T-helper 17 cell (primary cell): ENCODE measurements around the gene ACP6. TPM values are rescaled to one million over a fixed set of nuclear protein-coding genes. Genes with fewer than 3 reads are reported as not detected.
A peak's percentile ranks its signal among the peaks of the same experiment; 100 is the strongest.

Experiments used
- ATAC-seq: fragments of 150-1000 bp; cut with Tn5 transposase; 2 replicates; pipeline ENCODE4 v1.10.0; 2021; ENCODE audit warnings: mild to moderate bottlenecking, moderate library complexity
- DNase-seq, 3 donors: peaks; one replicate each; pipeline versions ENCODE4 v3.0.0 to v3.0.0-alpha.2; 2020 to 2021
- H3K9me3 ChIP-seq: one replicate; pipeline ENCODE4 v1.7.0; 2013; ENCODE audit warnings: low read length, mild to moderate bottlenecking; ENCODE audit not compliant: control insufficient read depth, poor library complexity, severe bottlenecking
- H3K27ac Mint-ChIP-seq: one replicate; pipeline ENCODE4 v1.8.0; 2022; ENCODE audit warnings: mild to moderate bottlenecking, moderate library complexity, mixed read lengths
- H3K27me3 Mint-ChIP-seq: one replicate; pipeline ENCODE4 v1.8.0; 2022; ENCODE audit warnings: mixed read lengths
- H3K36me3 Mint-ChIP-seq: one replicate; pipeline ENCODE4 v1.8.0; 2022; ENCODE audit warnings: low read depth, mixed read lengths
- H3K4me1 Mint-ChIP-seq: one replicate; pipeline ENCODE4 v1.8.0; 2022; ENCODE audit warnings: mild to moderate bottlenecking, mixed read lengths
- H3K4me3 Mint-ChIP-seq: one replicate; pipeline ENCODE4 v1.8.0; 2022; ENCODE audit warnings: mild to moderate bottlenecking, moderate library complexity, mixed read lengths
- total RNA-seq, 4 donors: library from RNA in 2 of 4; stranded (reverse) in 2 of 4; gene quantifications; one replicate each; pipeline ENCODE4 v1.2.3 and lab custom pipeline; 2022 to 2026

Gene ACP6
- total RNA-seq, 2 donors from 2014 or later: 11.5 to 13.1 TPM

DNA sequence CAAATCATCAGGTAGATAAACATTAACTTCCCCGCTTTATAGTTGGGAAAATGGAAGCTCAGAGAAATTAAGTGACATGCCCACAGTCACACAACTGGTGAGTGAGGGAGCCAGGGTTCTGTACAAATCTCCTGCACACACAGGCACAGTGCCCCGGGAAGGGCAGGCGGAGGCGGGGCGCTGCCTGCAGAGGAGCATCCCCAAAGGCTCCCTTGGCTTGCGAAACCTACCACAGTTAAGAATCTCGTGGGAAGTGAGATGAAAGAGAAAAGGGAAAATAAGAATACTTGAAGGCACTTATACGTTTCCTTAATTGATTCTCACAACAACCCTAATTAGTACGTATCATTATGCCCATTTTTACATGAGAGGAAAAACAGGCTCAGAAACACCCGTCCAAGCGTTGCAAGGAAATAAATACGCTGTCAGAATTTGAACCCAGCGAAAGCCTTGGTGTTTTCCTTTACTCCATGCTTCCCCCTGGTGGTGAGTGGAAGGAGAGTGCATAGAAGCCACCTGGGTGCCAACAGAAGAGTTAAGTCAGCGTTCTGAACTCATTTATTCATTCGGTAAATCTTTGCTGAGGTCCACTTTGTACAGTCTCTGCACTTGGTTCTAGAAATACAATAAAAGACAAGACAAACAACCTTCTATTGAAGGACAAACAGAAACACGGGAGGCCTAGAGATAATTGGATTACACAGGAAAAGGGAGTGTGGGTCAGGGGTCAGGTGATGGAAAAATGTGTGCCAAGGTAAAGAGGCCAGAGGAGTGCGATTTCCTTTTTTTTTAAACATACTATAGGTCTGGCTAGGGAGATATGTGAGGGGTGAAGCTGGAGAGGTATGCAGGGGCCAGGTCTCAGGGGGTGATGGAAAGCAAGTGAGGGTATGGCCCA is 28.4 kb downstream of the ACP6 start:
- DNase-seq: peak in 1 of 3 donors; percentile 42
- Mint-ChIP-seq H3K4me1 (peaks cover 61% of the 10 kb centered on the region), H3K27ac (peak overlapping the region; percentile 91), H3K27me3 (no peaks in the 10 kb centered on the region), H3K4me3 (peak overlapping the region; percentile 41), H3K36me3 (peaks cover 14% of the 10 kb centered on the region)
- no peaks in the 10 kb centered on the region for H3K9me3 ChIP-seq
- peak; percentile 32 for ATAC-seq

GRCh38 chr1:147641291-147641690 is 29.0 kb downstream of the ACP6 start:
- Mint-ChIP-seq H3K4me1 (peaks cover 54% of the 10 kb centered on the region), H3K27ac (peak overlapping the region; percentile 91)

DNA sequence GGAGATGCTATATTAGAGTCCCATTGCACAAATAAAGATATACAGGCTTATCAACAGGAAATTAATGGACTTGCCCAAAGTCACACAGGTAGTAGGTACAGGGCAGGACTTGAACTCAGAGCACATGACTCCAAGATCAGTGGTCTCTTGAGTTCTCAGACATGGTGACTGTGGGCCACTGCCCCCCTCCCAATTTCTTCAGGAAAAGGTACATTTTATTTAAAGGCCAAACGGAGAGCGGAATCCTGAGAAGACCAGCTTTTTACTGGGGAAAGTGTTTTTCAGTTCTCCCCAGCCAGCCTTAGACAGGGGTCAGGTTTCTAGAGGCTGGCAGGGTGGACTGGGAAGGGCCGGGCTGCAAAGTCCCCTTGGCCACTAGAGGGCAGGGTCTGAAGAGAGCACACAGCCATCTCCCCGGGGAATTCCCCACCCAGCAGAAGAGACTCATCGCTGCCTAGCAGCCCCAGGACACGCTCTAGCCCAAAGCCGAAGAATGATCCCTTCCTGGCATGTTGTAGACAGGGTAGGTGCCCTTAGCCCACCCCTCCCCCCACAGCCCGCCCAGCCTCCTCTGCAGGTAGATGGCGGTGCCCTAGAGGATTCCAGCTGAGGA is 29.7 kb downstream of the ACP6 start:
- DNase-seq (peak; percentile 60 to 69 (median 66)), ATAC-seq (peak; percentile 100)
- H3K27me3 Mint-ChIP-seq: no peaks in the 10 kb centered on the region
- peaks cover 14% of the 10 kb centered on the region for H3K36me3 Mint-ChIP-seq
- peak overlapping the region; percentile 39 for H3K4me3 Mint-ChIP-seq
- H3K9me3 ChIP-seq: no peaks in the 10 kb centered on the region
- H3K4me1 Mint-ChIP-seq: peaks cover 54% of the 10 kb centered on the region
- H3K27ac Mint-ChIP-seq: peak overlapping the region; percentile 91

More at GRCh38 chr1:147641291-147641690, 29.0 kb downstream of the ACP6 start:
- DNase-seq (no peak), ATAC-seq (no peak)
- no peaks in the 10 kb centered on the region for H3K9me3 ChIP-seq
- peaks cover 14% of the 10 kb centered on the region for H3K36me3 Mint-ChIP-seq
- H3K4me3 Mint-ChIP-seq: peak overlapping the region; percentile 41
- H3K27me3 Mint-ChIP-seq: no peaks in the 10 kb centered on the region

DNA sequence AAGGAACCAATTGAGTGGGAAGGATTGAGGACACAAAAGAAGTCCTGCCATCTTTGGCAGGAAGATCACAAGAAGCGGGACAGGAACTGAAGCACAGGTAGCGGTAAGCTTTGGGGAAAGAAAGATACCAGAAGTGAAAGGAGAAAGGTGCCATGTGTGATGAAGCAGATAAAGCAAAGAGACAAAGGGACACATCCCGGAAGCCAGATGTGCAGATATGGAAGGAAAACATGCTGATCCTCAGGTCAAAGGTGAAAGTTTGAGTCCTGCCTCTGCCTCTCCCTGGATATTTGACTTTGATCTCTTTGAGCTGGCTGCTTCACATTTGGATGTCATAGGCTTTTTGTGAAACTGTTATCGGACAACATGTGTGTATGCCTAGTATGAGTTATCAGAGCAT is 34.0 kb downstream of the ACP6 start:
- Mint-ChIP-seq H3K36me3 (peaks cover 8% of the 10 kb centered on the region), H3K27ac (no peak overlapping the region), H3K4me1 (peaks cover 39% of the 10 kb centered on the region), H3K27me3 (no peaks in the 10 kb centered on the region), H3K4me3 (no peak overlapping the region)
- ATAC-seq (no peak), DNase-seq (no peak)
- no peaks in the 10 kb centered on the region for H3K9me3 ChIP-seq

- DNase-seq (no peak), ATAC-seq (no peak)
- H3K27ac Mint-ChIP-seq: no peak overlapping the region
- H3K27me3 Mint-ChIP-seq: no peaks in the 10 kb centered on the region
- no peak overlapping the region for H3K4me3 Mint-ChIP-seq
- peaks cover 39% of the 10 kb centered on the region for H3K4me1 Mint-ChIP-seq
- H3K36me3 Mint-ChIP-seq: peaks cover 8% of the 10 kb centered on the region
- H3K9me3 ChIP-seq: no peaks in the 10 kb centered on the region
These were observed 35.0 kb downstream of the ACP6 start for GRCh38 chr1:147635342-147635741.

DNA sequence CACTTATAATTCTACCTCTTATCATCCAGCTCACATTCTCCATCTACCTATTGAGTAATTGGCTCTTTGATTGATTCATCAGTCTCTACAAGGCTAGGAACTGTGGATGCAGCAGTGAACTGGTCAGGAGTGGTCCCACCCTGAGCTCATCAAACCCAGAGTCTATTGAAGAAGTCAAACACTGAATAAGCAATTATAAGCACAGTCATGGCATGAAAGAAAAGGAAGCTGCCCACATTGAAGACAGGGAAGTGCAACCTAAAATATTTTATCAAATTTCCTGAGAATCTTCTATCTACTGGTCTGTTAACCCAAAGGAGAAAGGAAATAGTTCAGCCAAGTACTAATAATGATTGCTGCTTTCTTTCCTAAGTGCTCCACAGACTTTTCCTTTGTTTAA is 35.7 kb downstream of the ACP6 start:
- no peak for ATAC-seq
- DNase-seq: no peak
- Mint-ChIP-seq H3K4me1 (peaks cover 40% of the 10 kb centered on the region), H3K27ac (no peak overlapping the region), H3K27me3 (no peaks in the 10 kb centered on the region), H3K4me3 (no peak overlapping the region), H3K36me3 (peaks cover 8% of the 10 kb centered on the region)
- no peaks in the 10 kb centered on the region for H3K9me3 ChIP-seq

DNA sequence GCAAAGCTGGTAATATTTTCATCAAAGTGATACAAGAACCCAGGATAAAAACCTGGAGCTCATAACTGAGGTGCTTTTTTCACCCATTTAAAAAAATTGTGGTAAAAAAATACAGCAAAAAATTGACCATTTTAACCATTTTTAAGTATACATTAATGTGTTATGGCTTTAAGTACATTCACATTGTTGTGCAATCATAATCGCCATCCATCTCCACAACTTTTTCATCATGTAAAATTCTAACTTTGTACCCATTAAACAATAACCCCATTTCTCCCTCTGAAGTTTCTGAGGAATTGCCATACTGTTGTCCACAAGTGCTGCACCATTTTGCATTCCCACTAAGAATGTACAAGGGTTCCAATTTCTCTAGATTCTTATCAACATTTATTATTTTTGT is 36.6 kb downstream of the ACP6 start:
- H3K4me3 Mint-ChIP-seq: no peak overlapping the region
- no peaks in the 10 kb centered on the region for H3K9me3 ChIP-seq
- no peak overlapping the region for H3K27ac Mint-ChIP-seq
- DNase-seq (no peak), ATAC-seq (no peak)
- peaks cover 5% of the 10 kb centered on the region for H3K36me3 Mint-ChIP-seq
- H3K4me1 Mint-ChIP-seq: peaks cover 41% of the 10 kb centered on the region
- H3K27me3 Mint-ChIP-seq: no peaks in the 10 kb centered on the region

- H3K9me3 ChIP-seq: no peaks in the 10 kb centered on the region
- ATAC-seq: no peak
- Mint-ChIP-seq H3K27ac (peak overlapping the region; percentile 72), H3K4me3 (peak overlapping the region; percentile 71), H3K4me1 (peaks cover 51% of the 10 kb centered on the region), H3K36me3 (peaks cover 5% of the 10 kb centered on the region), H3K27me3 (no peaks in the 10 kb centered on the region)
- no peak for DNase-seq
These were observed 38.5 kb downstream of the ACP6 start for GRCh38 chr1:147631839-147632238.

DNA sequence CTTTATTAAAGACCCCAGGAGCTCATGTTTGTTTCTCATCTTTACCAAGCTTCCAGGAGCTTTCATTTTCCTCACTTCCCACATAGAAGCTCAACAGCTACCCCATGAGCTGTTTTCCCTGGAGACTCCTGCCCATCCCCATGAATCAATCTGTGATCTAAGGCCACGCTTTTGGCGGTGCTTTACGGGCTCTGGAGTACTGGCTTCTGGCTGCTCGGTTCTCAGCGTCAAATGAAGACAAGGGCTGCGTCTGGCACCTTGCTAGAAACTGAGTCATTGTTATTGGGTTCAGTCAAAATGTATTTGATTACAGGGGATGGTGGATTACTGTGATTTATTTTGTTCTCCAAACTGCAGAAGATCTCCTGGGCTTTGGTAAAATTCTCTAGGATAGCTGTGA is 39.9 kb downstream of the ACP6 start:
- ATAC-seq (no peak), DNase-seq (no peak)
- H3K4me1 Mint-ChIP-seq: peaks cover 53% of the 10 kb centered on the region
- no peaks in the 10 kb centered on the region for H3K27me3 Mint-ChIP-seq
- H3K27ac Mint-ChIP-seq: no peak overlapping the region
- peaks cover 5% of the 10 kb centered on the region for H3K36me3 Mint-ChIP-seq
- H3K4me3 Mint-ChIP-seq: no peak overlapping the region
- no peaks in the 10 kb centered on the region for H3K9me3 ChIP-seq

DNA sequence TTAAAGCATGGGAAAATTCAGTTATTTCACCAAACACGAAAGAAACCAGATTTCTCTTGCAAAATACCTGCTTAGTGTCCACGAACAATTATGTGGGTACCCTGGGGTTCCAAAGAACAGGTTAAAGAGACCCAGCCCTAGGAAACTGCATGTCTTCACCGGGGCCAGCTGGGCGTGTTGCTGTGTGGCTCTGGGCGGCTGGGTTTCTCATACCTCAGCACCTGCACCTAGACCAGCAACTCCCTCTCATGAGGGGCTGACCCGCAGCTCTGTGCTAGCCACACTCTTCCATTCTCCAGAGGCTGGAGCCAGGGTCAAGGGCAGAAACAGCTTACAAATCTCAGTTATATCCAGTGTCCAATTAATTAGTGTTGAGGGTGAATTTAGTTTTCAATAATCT is 40.3 kb downstream of the ACP6 start:
- no peaks in the 10 kb centered on the region for H3K9me3 ChIP-seq
- Mint-ChIP-seq H3K36me3 (peaks cover 7% of the 10 kb centered on the region), H3K4me3 (no peak overlapping the region), H3K27me3 (no peaks in the 10 kb centered on the region), H3K4me1 (peaks cover 53% of the 10 kb centered on the region), H3K27ac (peak overlapping the region; percentile 16)
- no peak for ATAC-seq
- DNase-seq: no peak

- Mint-ChIP-seq H3K36me3 (peaks cover 7% of the 10 kb centered on the region), H3K4me1 (peaks cover 45% of the 10 kb centered on the region), H3K27ac (no peak overlapping the region), H3K27me3 (no peaks in the 10 kb centered on the region), H3K4me3 (no peak overlapping the region)
- no peak for ATAC-seq
- no peaks in the 10 kb centered on the region for H3K9me3 ChIP-seq
- no peak for DNase-seq
These were observed 41.9 kb downstream of the ACP6 start for GRCh38 chr1:147628441-147628840.

DNA sequence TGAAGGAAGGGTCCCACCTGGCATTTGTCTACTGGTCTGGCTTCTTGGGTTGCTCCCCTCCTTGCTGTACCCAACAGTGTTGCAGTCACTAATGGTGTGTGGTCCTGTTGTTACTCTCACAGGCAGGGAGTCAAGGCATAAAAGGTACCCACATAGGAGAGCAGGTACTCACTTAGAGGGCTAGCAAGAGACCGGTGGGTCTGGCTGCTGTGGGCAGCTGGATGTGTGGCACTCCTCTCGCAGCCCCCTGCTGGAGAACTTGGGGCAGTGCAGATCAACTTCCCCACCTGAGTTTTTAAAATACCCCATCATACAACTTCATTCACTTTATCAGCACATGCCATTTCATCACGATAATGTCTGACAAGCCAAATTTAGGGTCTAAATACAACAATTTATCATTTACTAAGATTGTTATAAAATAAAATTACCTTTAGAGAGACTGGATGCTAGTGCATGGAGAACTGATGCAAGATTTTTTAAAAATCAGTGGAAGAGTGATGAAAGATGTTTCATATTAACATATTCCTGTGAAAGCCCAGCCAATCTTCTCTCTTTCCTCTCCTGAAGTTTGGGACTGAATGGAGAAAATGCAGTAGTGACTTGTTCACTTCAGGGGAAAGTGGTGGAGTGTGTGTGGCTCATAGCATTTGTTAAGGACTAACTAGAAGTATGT is 42.8 kb downstream of the ACP6 start:
- DNase-seq: peak in 2 of 3 donors; percentile 28 to 35
- H3K9me3 ChIP-seq: no peaks in the 10 kb centered on the region
- ATAC-seq: peak; percentile 72
- Mint-ChIP-seq H3K4me1 (peaks cover 45% of the 10 kb centered on the region), H3K27ac (no peak overlapping the region), H3K4me3 (no peak overlapping the region), H3K27me3 (no peaks in the 10 kb centered on the region), H3K36me3 (peaks cover 6% of the 10 kb centered on the region)

DNA sequence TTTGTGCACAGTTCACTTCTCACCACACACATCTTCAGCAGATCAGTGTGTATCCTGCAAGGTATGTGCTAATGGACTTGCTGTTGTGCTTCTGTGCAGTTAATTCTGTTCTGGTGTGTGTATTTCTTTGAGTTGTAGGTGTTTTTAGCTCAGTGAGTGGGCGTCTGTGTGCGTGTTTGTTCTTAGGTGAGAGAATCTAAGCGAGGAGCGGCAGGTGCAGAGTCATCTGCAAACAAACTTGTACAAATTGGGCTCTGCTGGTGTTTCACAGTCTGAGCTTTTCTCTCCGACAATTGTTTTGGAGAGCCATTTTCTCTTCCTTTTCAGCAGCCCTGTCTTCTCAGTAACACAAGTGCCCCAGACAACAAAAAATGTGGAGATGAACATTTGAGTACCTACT is 43.6 kb downstream of the ACP6 start:
- H3K4me1 Mint-ChIP-seq: peaks cover 49% of the 10 kb centered on the region
- no peaks in the 10 kb centered on the region for H3K9me3 ChIP-seq
- H3K36me3 Mint-ChIP-seq: peaks cover 2% of the 10 kb centered on the region
- DNase-seq (no peak), ATAC-seq (no peak)
- H3K27ac Mint-ChIP-seq: no peak overlapping the region
- no peak overlapping the region for H3K4me3 Mint-ChIP-seq
- no peaks in the 10 kb centered on the region for H3K27me3 Mint-ChIP-seq
